Stimulated activated naive CD8-positive, alpha-beta T cell treated with anti-CD3 and anti-CD28 coated beads, Interleukin-15, Interleukin-2, amounts not matched to agents 100 ng/mL and 50 ng/mL, for 24 hours (primary cell): ENCODE results near the gene FCN3.

Experiments
- H3K27ac Mint-ChIP-seq: one replicate; pipeline ENCODE4 v1.8.0; 2021; ENCODE audit warnings: mild to moderate bottlenecking, mixed read lengths
- H3K27me3 Mint-ChIP-seq: one replicate; pipeline ENCODE4 v1.8.0; 2021; ENCODE audit warnings: mixed read lengths
- H3K36me3 Mint-ChIP-seq: one replicate; pipeline ENCODE4 v1.8.0; 2021; ENCODE audit warnings: low read depth, mixed read lengths
- H3K4me1 Mint-ChIP-seq: one replicate; pipeline ENCODE4 v1.8.0; 2021; ENCODE audit warnings: low read depth, mixed read lengths
- H3K4me3 Mint-ChIP-seq: one replicate; pipeline ENCODE4 v1.8.0; 2021; ENCODE audit warnings: mild to moderate bottlenecking, mixed read lengths
- H3K9me3 Mint-ChIP-seq: one replicate; pipeline ENCODE4 v1.8.0; 2021; ENCODE audit warnings: mixed read lengths

FCN3 gene

DNA sequence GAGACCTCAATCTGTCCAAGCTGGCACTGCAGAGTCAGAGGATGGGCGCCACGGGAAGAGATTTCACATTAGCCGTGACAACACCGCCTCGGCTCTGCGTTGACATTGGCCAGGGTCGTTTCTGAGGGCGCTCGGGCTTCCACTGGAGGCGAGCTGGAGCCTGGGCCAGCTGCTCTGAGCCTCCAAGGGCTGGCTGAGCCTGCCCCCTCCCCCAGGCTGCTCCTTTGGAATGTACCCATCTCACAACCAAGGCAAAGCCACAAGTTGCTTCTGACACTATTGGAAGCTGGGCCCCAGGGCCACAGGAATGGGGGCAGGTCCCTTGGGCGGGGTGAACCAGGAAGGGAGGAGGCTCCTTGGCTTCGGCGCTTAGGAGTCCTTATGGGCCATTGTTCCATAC is 30.4 kb upstream of the FCN3 start:
- Mint-ChIP-seq H3K4me3 (no peak overlapping the region), H3K36me3 (peaks cover 6% of the 10 kb centered on the region), H3K4me1 (peaks cover 32% of the 10 kb centered on the region), H3K9me3 (no peaks in the 10 kb centered on the region), H3K27ac (no peak overlapping the region), H3K27me3 (no peaks in the 10 kb centered on the region)

DNA sequence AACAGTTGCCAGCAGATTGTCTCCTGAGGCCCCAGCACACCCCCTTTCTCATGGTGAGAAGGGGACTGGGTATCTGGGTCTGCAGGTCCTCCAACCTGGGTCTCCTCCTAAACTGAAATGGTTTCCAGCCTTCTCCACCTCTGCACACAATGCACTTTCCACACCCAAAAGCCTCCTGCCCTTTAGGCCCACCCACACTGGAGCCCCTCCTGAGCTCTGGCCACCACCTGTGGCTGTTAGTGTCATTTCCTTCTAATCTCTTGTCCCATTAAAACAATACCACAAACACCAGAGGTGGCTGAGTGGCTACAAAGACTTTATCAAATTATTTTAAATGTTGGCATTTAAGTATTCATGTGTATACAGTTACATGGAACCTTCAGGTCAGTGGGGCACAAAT is 29.3 kb upstream of the FCN3 start:
- H3K9me3 Mint-ChIP-seq: no peaks in the 10 kb centered on the region
- no peak overlapping the region for H3K4me3 Mint-ChIP-seq
- H3K27ac Mint-ChIP-seq: peak overlapping the region; percentile 50
- H3K36me3 Mint-ChIP-seq: peaks cover 3% of the 10 kb centered on the region
- H3K4me1 Mint-ChIP-seq: peaks cover 32% of the 10 kb centered on the region
- H3K27me3 Mint-ChIP-seq: no peaks in the 10 kb centered on the region

- Mint-ChIP-seq H3K27me3 (no peaks in the 10 kb centered on the region), H3K36me3 (peaks cover 3% of the 10 kb centered on the region), H3K27ac (peak overlapping the region; percentile 50), H3K9me3 (no peaks in the 10 kb centered on the region), H3K4me1 (peaks cover 32% of the 10 kb centered on the region), H3K4me3 (peak overlapping the region; percentile 43)
Observed at GRCh38 chr1:27403065-27403726, 28.6 kb upstream of the FCN3 start.

DNA sequence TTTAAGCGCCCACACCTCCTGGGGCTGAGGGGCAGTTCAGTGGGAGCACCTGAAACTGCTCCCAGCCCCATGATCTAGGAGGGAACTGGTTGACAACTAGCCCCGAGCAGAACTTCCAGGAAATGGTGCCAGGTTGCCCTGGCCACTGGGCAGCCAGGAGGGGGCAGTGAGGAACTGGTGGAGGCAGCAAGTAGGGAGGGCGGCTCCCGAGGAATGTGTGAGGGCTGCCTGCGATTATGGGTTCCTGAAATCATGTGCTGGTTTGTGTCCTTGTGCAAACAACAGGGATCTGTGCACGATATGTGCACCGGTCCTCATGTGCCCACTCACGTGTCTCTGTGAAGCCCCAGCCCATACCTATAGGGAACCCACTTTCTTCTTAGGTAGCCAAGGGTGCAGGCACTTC is 27.7 kb upstream of the FCN3 start:
- H3K27ac Mint-ChIP-seq: no peak overlapping the region

DNA sequence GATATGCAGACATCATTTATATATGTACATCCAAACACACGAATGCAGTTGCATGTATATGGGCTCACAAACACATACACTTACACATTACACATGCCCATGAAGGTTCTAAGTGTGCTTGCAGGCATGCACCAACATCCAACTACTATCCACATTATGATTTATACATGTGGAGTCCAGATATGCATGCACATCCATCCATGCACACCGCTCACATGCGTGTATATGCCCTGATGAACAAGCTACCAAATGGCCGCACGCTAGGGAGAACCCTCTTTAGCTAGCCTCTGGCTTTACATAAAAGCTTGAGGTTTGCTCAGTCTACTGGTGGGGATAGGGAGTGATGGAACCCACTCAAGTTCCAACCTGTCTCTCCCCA is 26.3 kb upstream of the FCN3 start:
- H3K27me3 Mint-ChIP-seq: no peaks in the 10 kb centered on the region
- H3K4me1 Mint-ChIP-seq: peaks cover 32% of the 10 kb centered on the region
- no peaks in the 10 kb centered on the region for H3K36me3 Mint-ChIP-seq
- no peak overlapping the region for H3K4me3 Mint-ChIP-seq
- H3K27ac Mint-ChIP-seq: no peak overlapping the region
- H3K9me3 Mint-ChIP-seq: no peaks in the 10 kb centered on the region

More for the DNA sequence above, 27.7 kb upstream of the FCN3 start:
- Mint-ChIP-seq H3K4me3 (no peak overlapping the region), H3K9me3 (no peaks in the 10 kb centered on the region), H3K27me3 (no peaks in the 10 kb centered on the region), H3K4me1 (peaks cover 32% of the 10 kb centered on the region), H3K36me3 (peaks cover 2% of the 10 kb centered on the region)

- Mint-ChIP-seq H3K36me3 (no peaks in the 10 kb centered on the region), H3K27ac (no peak overlapping the region), H3K4me3 (no peak overlapping the region), H3K4me1 (peaks cover 32% of the 10 kb centered on the region), H3K27me3 (no peaks in the 10 kb centered on the region), H3K9me3 (no peaks in the 10 kb centered on the region)
Observed at GRCh38 chr1:27400082-27400962, 25.7 kb upstream of the FCN3 start.

DNA sequence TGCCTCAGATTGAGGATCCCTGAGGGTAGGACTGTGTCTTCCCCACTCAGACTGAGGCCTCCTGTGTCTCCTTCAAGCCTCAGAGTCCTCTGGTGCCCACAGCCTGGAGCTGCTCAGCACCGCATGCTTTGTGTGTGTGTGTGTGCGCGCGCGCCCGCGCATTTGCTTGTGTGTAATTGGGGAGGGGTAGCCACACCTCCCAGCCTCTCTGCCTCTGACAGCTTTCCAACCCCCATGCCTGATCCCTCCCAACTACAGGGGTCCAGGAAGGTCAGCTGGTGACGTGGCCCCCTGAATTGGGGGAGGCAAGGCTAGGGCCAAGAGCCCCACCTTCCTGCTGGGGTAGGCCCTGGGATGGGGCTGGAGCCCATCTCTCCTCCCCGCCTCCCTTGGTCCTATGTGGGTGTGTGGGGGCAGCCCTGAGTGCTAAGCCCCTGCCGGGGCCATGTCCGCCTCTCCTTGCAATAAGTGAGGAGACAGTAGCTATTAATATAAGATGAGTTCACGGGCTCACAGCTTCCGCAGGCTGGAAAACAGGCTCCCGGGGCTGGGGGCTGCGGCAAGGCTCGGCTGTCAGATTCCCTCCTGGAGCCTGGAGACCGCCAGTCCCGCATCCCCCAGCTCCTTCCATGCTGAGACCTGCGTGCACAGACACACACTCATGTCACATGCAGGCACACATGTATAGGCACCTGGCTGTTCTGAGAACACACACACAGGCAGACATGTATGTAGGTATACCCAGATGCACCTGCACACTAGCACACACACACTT is 24.8 kb upstream of the FCN3 start:
- Mint-ChIP-seq H3K4me3 (no peak overlapping the region), H3K27ac (no peak overlapping the region), H3K4me1 (peaks cover 34% of the 10 kb centered on the region), H3K36me3 (no peaks in the 10 kb centered on the region), H3K9me3 (no peaks in the 10 kb centered on the region), H3K27me3 (no peaks in the 10 kb centered on the region)

GRCh38 chr1:27398405-27399149 is 24.0 kb upstream of the FCN3 start:
- no peak overlapping the region for H3K4me3 Mint-ChIP-seq
- H3K9me3 Mint-ChIP-seq: no peaks in the 10 kb centered on the region
- peaks cover 28% of the 10 kb centered on the region for H3K4me1 Mint-ChIP-seq
- no peaks in the 10 kb centered on the region for H3K36me3 Mint-ChIP-seq
- no peaks in the 10 kb centered on the region for H3K27me3 Mint-ChIP-seq
- H3K27ac Mint-ChIP-seq: no peak overlapping the region

DNA sequence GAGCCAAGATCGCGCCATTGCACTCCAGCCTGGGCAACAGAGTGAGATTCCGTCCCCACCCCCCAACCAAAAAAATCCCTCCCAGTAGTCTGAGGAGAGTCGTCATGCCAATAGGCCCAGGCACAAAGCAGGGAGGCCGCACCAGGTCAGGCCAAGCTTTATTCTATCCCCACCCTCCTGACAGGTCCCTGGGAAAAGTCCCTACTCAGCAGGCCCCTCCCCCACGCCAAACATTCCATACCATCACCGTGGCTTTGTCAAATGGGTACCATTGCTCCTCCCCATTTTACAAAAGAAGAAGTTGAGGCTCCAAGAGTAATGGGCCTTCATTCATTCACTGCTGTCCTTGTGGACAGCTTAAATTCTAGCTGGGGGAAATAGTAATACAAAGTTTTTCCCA is 23.1 kb upstream of the FCN3 start:
- no peak overlapping the region for H3K27ac Mint-ChIP-seq
- H3K9me3 Mint-ChIP-seq: no peaks in the 10 kb centered on the region
- no peaks in the 10 kb centered on the region for H3K27me3 Mint-ChIP-seq
- H3K4me3 Mint-ChIP-seq: no peak overlapping the region
- H3K36me3 Mint-ChIP-seq: no peaks in the 10 kb centered on the region
- H3K4me1 Mint-ChIP-seq: peaks cover 20% of the 10 kb centered on the region

DNA sequence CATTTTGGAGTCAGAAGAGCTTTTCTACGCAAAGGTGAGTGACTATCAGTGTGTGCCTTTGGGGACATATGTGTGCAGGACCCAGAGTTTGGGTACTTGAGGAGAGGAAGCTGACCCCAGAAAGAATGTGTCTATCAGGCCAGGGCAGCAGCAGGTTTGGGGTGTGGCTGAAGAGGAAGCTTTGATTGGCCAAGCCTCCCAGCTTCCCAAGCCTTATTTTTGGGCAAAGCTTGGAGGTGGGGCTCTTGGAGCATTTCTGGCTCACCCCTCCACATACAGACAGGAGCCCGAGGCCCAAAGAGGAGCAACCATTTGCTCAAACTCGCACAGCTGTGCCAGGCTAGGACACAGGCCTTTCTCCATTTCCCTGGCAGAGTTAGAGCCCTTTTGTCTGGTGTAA is 22.5 kb upstream of the FCN3 start:
- no peaks in the 10 kb centered on the region for H3K9me3 Mint-ChIP-seq

GRCh38 chr1:27395441-27396195 is 21.0 kb upstream of the FCN3 start:
- no peak overlapping the region for H3K27ac Mint-ChIP-seq
- peaks cover 17% of the 10 kb centered on the region for H3K4me1 Mint-ChIP-seq
- no peaks in the 10 kb centered on the region for H3K9me3 Mint-ChIP-seq
- no peak overlapping the region for H3K4me3 Mint-ChIP-seq
- no peaks in the 10 kb centered on the region for H3K36me3 Mint-ChIP-seq
- H3K27me3 Mint-ChIP-seq: no peaks in the 10 kb centered on the region

More for the DNA sequence above, 22.5 kb upstream of the FCN3 start:
- Mint-ChIP-seq H3K4me3 (no peak overlapping the region), H3K4me1 (peaks cover 16% of the 10 kb centered on the region), H3K27ac (no peak overlapping the region), H3K27me3 (no peaks in the 10 kb centered on the region), H3K36me3 (no peaks in the 10 kb centered on the region)

DNA sequence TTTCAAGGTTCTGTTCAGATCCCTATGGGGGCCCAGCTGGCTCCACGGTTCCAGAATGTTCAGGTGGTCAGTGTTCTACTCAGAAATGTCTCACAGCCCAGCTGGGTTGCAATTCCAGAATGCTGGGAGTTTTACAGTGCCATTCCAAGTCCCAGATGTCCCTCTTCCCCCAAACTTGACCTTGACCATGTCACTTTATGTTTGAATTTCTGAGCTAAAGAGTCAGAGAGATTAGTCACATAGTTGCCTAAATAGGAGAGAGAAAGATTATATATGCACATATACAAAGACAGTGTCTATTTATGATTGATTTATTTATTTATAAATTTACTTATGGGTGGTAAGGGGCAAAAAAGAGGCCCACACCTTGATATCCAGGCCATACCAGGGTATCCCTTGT is 20.3 kb upstream of the FCN3 start:
- Mint-ChIP-seq H3K27ac (no peak overlapping the region), H3K9me3 (no peaks in the 10 kb centered on the region), H3K4me3 (no peak overlapping the region), H3K36me3 (no peaks in the 10 kb centered on the region), H3K27me3 (no peaks in the 10 kb centered on the region), H3K4me1 (peaks cover 17% of the 10 kb centered on the region)

GRCh38 chr1:27394282-27394658 is 19.6 kb upstream of the FCN3 start:
- Mint-ChIP-seq H3K9me3 (no peaks in the 10 kb centered on the region), H3K27ac (peak overlapping the region; percentile 2), H3K4me3 (peak overlapping the region; percentile 39), H3K36me3 (no peaks in the 10 kb centered on the region), H3K4me1 (peaks cover 17% of the 10 kb centered on the region), H3K27me3 (no peaks in the 10 kb centered on the region)

DNA sequence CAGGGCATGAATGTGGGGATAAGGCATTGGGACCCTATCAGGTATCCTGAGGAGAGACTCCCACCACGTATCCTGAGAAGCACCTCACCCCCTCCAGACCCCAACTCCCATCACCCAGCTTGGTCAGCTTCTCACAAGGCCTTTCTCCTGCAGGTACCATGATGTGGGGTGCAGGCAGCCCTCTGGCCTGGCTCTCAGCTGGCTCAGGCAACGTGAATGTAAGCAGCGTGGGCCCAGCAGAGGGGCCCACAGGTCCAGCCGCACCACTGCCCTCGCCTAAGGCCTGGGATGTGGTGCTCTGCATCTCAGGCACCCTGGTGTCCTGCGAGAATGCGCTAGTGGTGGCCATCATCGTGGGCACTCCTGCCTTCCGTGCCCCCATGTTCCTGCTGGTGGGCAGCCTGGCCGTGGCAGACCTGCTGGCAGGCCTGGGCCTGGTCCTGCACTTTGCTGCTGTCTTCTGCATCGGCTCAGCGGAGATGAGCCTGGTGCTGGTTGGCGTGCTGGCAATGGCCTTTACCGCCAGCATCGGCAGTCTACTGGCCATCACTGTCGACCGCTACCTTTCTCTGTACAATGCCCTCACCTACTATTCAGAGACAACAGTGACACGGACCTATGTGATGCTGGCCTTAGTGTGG is 19.1 kb upstream of the FCN3 start:
- Mint-ChIP-seq H3K4me3 (peak overlapping the region; percentile 82), H3K9me3 (no peaks in the 10 kb centered on the region), H3K4me1 (peaks cover 17% of the 10 kb centered on the region)

More for the DNA sequence above, 19.1 kb upstream of the FCN3 start:
- Mint-ChIP-seq H3K27ac (no peak overlapping the region), H3K27me3 (no peaks in the 10 kb centered on the region), H3K36me3 (no peaks in the 10 kb centered on the region)
